C4-2B (cell line): ENCODE results near the gene HSPA5.
A peak's percentile ranks its signal among the peaks of the same experiment; 100 is the strongest.
"Not testable (repeated sequence)": the region's sequence is repeated elsewhere in the genome, so short reads cannot be mapped to it uniquely, and the experiment has no call there.

Experiments used
- H3K27ac ChIP-seq: fragments of 450-650 bp; 2 replicates; pipeline ENCODE4 v1.5.1; 2017
- CTCF ChIP-seq: fragments of 450-650 bp; conservative IDR thresholded peaks from 2 replicates; pipeline ENCODE4 v1.5.1; 2017; ENCODE audit warnings: mild to moderate bottlenecking
- ZFX ChIP-seq: fragments of 450-650 bp; IDR thresholded peaks from 2 replicates; pipeline ENCODE4 v1.6.1; 2017

HSPA5 gene

GRCh38 chr9:125200216-125201047 lies 40.7 kb downstream of the HSPA5 start, which contains the start of gene RABEPK:
Gene RABEPK (plus strand): TSS chr9:125200542. CDS start chr9:125203014, 2,472 bp downstream.
- peak within 1 kb of the TSS; percentile 67 for H3K27ac ChIP-seq
- TF ChIP-seq ZFX (peak; percentile 70; the same call in 1 of the 2 replicates), CTCF (no peak)

DNA sequence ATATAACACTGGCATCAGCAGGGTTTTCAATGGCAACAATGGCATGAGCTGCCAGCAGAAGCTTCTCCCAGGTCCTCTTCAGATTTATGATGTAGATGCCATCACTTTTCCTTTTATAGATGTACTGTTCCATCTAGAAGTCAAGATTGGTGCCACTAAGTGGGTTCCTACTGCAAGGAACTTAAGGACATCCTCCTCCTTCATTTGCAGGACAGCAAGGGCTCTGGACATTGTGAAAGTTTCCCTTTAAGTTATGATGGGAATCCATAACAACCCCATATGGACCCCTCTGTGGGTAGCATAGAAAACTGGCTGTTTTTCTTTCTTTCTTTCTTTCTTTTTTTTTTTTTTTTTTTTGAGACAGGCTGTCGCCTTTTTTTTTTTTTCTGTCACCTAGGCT lies 45.6 kb downstream of the HSPA5 start:
- not testable (repeated sequence) for H3K27ac ChIP-seq

DNA sequence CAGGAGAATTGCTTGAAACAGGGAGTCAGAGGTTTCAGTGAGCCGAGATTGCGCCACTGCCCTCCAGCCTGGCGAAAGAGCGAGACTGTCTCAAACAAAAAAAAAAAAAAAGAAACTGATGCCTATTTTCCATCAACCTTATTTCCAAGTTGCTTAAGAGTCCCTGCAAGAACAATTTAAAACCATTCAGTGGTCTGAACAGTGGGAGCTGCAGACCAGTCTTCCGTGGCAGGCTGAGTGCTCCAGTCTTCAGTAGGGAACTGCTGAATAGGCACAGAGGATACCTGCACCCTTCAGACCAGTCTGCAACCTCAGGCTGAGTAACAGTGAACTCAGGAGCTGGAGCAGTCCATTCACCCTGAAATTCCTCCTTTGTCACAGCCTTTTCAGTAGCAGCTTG lies 46.7 kb downstream of the HSPA5 start:
- H3K27ac ChIP-seq: not testable (repeated sequence)

GRCh38 chr9:125190361-125190801 lies 50.8 kb downstream of the HSPA5 start:
- H3K27ac ChIP-seq: peak overlapping the region; percentile 82
- TF ChIP-seq ZFX (no peak), CTCF (no peak)

- TF ChIP-seq CTCF: peak; percentile 74
- peak; percentile 83 for TF ChIP-seq ZFX
- peak within 1 kb of the TSS; percentile 82 for H3K27ac ChIP-seq
These were observed 51.5 kb downstream of the HSPA5 start, which contains the start of gene PPP6C for GRCh38 chr9:125189361-125190289. Gene PPP6C (minus strand): TSS chr9:125189803. CDS start chr9:125189718, 85 bp downstream.

DNA sequence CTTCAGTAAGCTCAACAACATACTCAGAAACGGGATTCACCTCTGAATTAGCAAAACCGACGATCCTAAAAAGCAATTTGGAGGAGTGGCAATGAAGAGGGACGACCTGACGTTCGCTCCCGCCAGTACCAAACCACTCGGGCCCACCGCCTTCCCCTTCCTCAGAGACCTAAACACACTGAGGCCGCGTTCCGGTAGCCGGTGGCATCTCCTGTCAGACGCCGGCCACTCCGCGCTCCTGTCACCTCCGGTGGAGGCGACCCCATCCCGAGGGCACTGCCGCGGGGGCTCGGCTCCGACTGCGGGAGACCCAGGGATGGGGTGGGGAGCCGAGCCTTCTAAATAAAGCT lies 52.2 kb downstream of the HSPA5 start:
- peak overlapping the region; percentile 82 for H3K27ac ChIP-seq
- no peak for TF ChIP-seq ZFX
- TF ChIP-seq CTCF: no peak
